ENCODE results near the gene FADS1. TPM values are rescaled to one million over a fixed set of nuclear protein-coding genes. Genes with fewer than 3 reads are reported as not detected.

The FADS1 gene
- total RNA-seq, 3 donors from 2014 or later (not counting 1 experiment from before 2014, with no cell fraction given), result 9.3 to 17.2 (median 10.2) TPM

GRCh38 chr11:61752117-61752924 is 64.5 kb downstream of the FADS1 start, which contains the start of gene MYRF:
TSS of gene MYRF (plus strand) at chr11:61752636. CDS start at chr11:61752745, 109 bp downstream.
- TF ChIP-seq CTCF (IDR thresholded peaks at IDR 0.05), result peak; percentile 36
- intact Hi-C loops (cut with micrococcal nuclease), result no loop called here
- Mint-ChIP-seq H3K27me3 (ENCODE audit: low read depth in 2 of 2) (peaks cover 8 to 25% of the 10 kb centered on the region in 2 donors), H3K27ac (peak within 1 kb of the TSS; percentile 64 to 78), H3K4me1 (peaks cover 9 to 27% of the 10 kb centered on the region in 2 donors), H3K36me3 (no peaks in the 10 kb centered on the region), H3K9me3 (no peaks in the 10 kb centered on the region), H3K4me3 (peak within 1 kb of the TSS; percentile 85)
- Histone ChIP-seq H3K36me3 (ENCODE audit: control insufficient read depth, insufficient read depth, low read length) (no peaks in the 10 kb centered on the region), H3K4me3 (ENCODE audit: low read length) (peak within 1 kb of the TSS; percentile 23), H3K27ac (ENCODE audit: low read length) (no peak within 1 kb of the TSS), H3K27me3 (ENCODE audit: control insufficient read depth, insufficient read depth, low read length) (peaks cover 13% of the 10 kb centered on the region), H3K4me1 (ENCODE audit: control insufficient read depth, insufficient read depth, low read length) (peaks cover 25% of the 10 kb centered on the region), H3K9me3 (ENCODE audit: control insufficient read depth, insufficient read depth, low read length) (no peaks in the 10 kb centered on the region)
- peak; percentile 86 to 87 (median 86) for ATAC-seq
- peak; percentile 69 to 74 for DNase-seq
- 4% methylated on average over 93 of the region's 93 CpGs for WGBS (ENCODE audit: insufficient coverage)

GRCh38 chr11:61751384-61751783 is 65.4 kb downstream of the FADS1 start:
- ATAC-seq (no peak), DNase-seq (no peak)
- Mint-ChIP-seq H3K9me3 (no peaks in the 10 kb centered on the region), H3K27me3 (ENCODE audit: low read depth in 2 of 2) (peaks cover 8 to 25% of the 10 kb centered on the region in 2 donors), H3K36me3 (no peaks in the 10 kb centered on the region), H3K27ac (no peak overlapping the region), H3K4me1 (peaks cover 9 to 24% of the 10 kb centered on the region in 2 donors), H3K4me3 (peak overlapping the region; percentile 13)
- WGBS (ENCODE audit: insufficient coverage), result 91% methylated on average over 14 of the region's 14 CpGs
- peaks cover 20% of the 10 kb centered on the region for H3K4me1 ChIP-seq (ENCODE audit: control insufficient read depth, insufficient read depth, low read length)
- peaks cover 13% of the 10 kb centered on the region for H3K27me3 ChIP-seq (ENCODE audit: control insufficient read depth, insufficient read depth, low read length)
- H3K9me3 ChIP-seq (ENCODE audit: control insufficient read depth, insufficient read depth, low read length), result no peaks in the 10 kb centered on the region
- H3K27ac ChIP-seq (ENCODE audit: low read length), result no peak overlapping the region
- intact Hi-C loops (cut with micrococcal nuclease), result no loop called here
- TF ChIP-seq CTCF (IDR thresholded peaks at IDR 0.05), result no peak
- H3K36me3 ChIP-seq (ENCODE audit: control insufficient read depth, insufficient read depth, low read length), result no peaks in the 10 kb centered on the region
- H3K4me3 ChIP-seq (ENCODE audit: low read length), result no peak overlapping the region

GRCh38 chr11:61750631-61751273 is 66.1 kb downstream of the FADS1 start:
- Histone ChIP-seq H3K4me1 (ENCODE audit: control insufficient read depth, insufficient read depth, low read length) (peaks cover 14% of the 10 kb centered on the region), H3K4me3 (ENCODE audit: low read length) (no peak overlapping the region), H3K27ac (ENCODE audit: low read length) (no peak overlapping the region), H3K27me3 (ENCODE audit: control insufficient read depth, insufficient read depth, low read length) (peaks cover 13% of the 10 kb centered on the region), H3K36me3 (ENCODE audit: control insufficient read depth, insufficient read depth, low read length) (no peaks in the 10 kb centered on the region), H3K9me3 (ENCODE audit: control insufficient read depth, insufficient read depth, low read length) (no peaks in the 10 kb centered on the region)
- TF ChIP-seq CTCF (IDR thresholded peaks at IDR 0.05), result no peak
- H3K9me3 Mint-ChIP-seq, result no peaks in the 10 kb centered on the region
- ATAC-seq, result no peak
- no peaks in the 10 kb centered on the region for H3K36me3 Mint-ChIP-seq
- intact Hi-C loops (cut with micrococcal nuclease), result no loop called here
- DNase-seq, result no peak
- WGBS (ENCODE audit: insufficient coverage), result 95% methylated on average over 5 of the region's 5 CpGs
- peak overlapping the region; percentile 13 for H3K4me3 Mint-ChIP-seq
- peaks cover 2 to 18% of the 10 kb centered on the region in 2 donors for H3K4me1 Mint-ChIP-seq
- H3K27me3 Mint-ChIP-seq (ENCODE audit: low read depth in 2 of 2), result peaks cover 8 to 25% of the 10 kb centered on the region in 2 donors
- H3K27ac Mint-ChIP-seq, result no peak overlapping the region

Other genes with a start within 250 kb of the FADS1 start
- gene SYT7, start 235.9 kb downstream of the FADS1 start, total RNA-seq, result under 1 TPM in 1 of 3 donors, not detected in 2; 0.07 TPM
- under 1 TPM; 0.18 to 0.48 (median 0.38) TPM for gene DAGLA, start 136.6 kb downstream of the FADS1 start, total RNA-seq
- 10 to 100 TPM in 1 of 3 donors, 1 to 10 TPM in 2; 4.9 to 15.3 (median 7.3) TPM for gene MYRF, start 64.4 kb downstream of the FADS1 start, total RNA-seq
- gene TMEM258, start 24.4 kb downstream of the FADS1 start, total RNA-seq, result 10 to 100 TPM; 64.4 to 69.3 (median 66.1) TPM
- 10 to 100 TPM; 14.2 to 17.8 (median 17.5) TPM for gene FEN1, start 24.1 kb downstream of the FADS1 start, total RNA-seq
- gene FADS2, start 11.3 kb upstream of the FADS1 start, total RNA-seq, result 10 to 100 TPM; 30.4 to 52.7 (median 34.4) TPM
- gene FADS3, start 74.5 kb upstream of the FADS1 start, total RNA-seq, result 10 to 100 TPM; 10.8 to 17.8 (median 11.5) TPM
- gene RAB3IL1, start 100.6 kb upstream of the FADS1 start, total RNA-seq, result not detected
- gene BEST1, start 133.3 kb upstream of the FADS1 start, total RNA-seq, result 1 to 10 TPM in 2 of 3 donors, under 1 TPM in 1; 0.32 to 2.0 (median 1.4) TPM
- gene FTH1, start 150.6 kb upstream of the FADS1 start, total RNA-seq, result 1,000 to 10,000 TPM; 1,067 to 1,951 (median 1,796) TPM

Measured in natural killer cell (primary cell).